Astrocyte (in vitro differentiated cells and primary cell): ENCODE measurements around the gene PARVB. TPM values are rescaled to one million over a fixed set of nuclear protein-coding genes. Genes with fewer than 3 reads are reported as not detected.

Experiments used
- DNase-seq: peaks from one replicate; pipeline ENCODE4 v3.0.0-alpha.2; 2010; ENCODE audit warnings: low read depth
- FAIRE-seq: peaks from 2 replicates; lab custom pipeline; 2011; peaks lifted over from hg19 to GRCh38; lab: Jason Lieb, UNC
- H2AFZ ChIP-seq: 2 replicates; pipeline ENCODE4 v1.6.0; 2012; ENCODE audit warnings: low read depth, low read length, inconsistent platforms
- H3K27ac ChIP-seq: 2 replicates; pipeline ENCODE4 v1.5.1; 2011; ENCODE audit warnings: low read depth, low read length, inconsistent platforms
- H3K27me3 ChIP-seq: 2 replicates; pipeline ENCODE4 v1.6.0; 2011; ENCODE audit warnings: low read length, inconsistent platforms; ENCODE audit not compliant: insufficient read depth
- H3K36me3 ChIP-seq: 2 replicates; pipeline ENCODE4 v1.5.1; 2011; ENCODE audit warnings: low read length, inconsistent platforms; ENCODE audit not compliant: insufficient read depth
- H3K4me1 ChIP-seq: 2 replicates; pipeline ENCODE4 v1.5.1; 2011; ENCODE audit warnings: low read length, inconsistent platforms; ENCODE audit not compliant: insufficient read depth
- H3K4me2 ChIP-seq: 2 replicates; pipeline ENCODE4 v1.6.0; 2012; ENCODE audit warnings: low read length, inconsistent platforms
- H3K4me3 ChIP-seq: 2 replicates; pipeline ENCODE4 v1.5.1; 2011; ENCODE audit warnings: low read depth, mild to moderate bottlenecking, low read length, inconsistent platforms; ENCODE audit not compliant: insufficient read depth
- H3K79me2 ChIP-seq: 2 replicates; pipeline ENCODE4 v1.6.0; 2012; ENCODE audit warnings: mild to moderate bottlenecking, low read length, inconsistent platforms; ENCODE audit not compliant: insufficient read depth
- H3K9ac ChIP-seq: 2 replicates; pipeline ENCODE4 v1.6.0; 2012; ENCODE audit warnings: mild to moderate bottlenecking, low read length, inconsistent platforms
- H3K9me3 ChIP-seq: 2 replicates; pipeline ENCODE4 v1.5.1; 2012; ENCODE audit warnings: low read depth, mild to moderate bottlenecking, low read length, inconsistent platforms; ENCODE audit not compliant: insufficient read depth
- H4K20me1 ChIP-seq: 2 replicates; pipeline ENCODE4 v1.6.0; 2012; ENCODE audit warnings: low read length, inconsistent platforms; ENCODE audit not compliant: insufficient read depth
- H3K27ac Mint-ChIP-seq: one replicate; pipeline ENCODE4 v1.8.0; 2021; ENCODE audit warnings: mild to moderate bottlenecking, mixed read lengths; ENCODE audit not compliant: unreplicated experiment
- H3K27me3 Mint-ChIP-seq: one replicate; pipeline ENCODE4 v1.8.0; 2021; ENCODE audit warnings: low read depth, mixed read lengths; ENCODE audit not compliant: unreplicated experiment
- H3K36me3 Mint-ChIP-seq: one replicate; pipeline ENCODE4 v1.8.0; 2021; ENCODE audit warnings: low read depth, mixed read lengths; ENCODE audit not compliant: unreplicated experiment
- H3K4me1 Mint-ChIP-seq: one replicate; pipeline ENCODE4 v1.8.0; 2021; ENCODE audit warnings: low read depth, mixed read lengths; ENCODE audit not compliant: unreplicated experiment
- H3K4me3 Mint-ChIP-seq: one replicate; pipeline ENCODE4 v1.8.0; 2021; ENCODE audit warnings: mild to moderate bottlenecking, moderate library complexity, mixed read lengths; ENCODE audit not compliant: unreplicated experiment
- H3K9me3 Mint-ChIP-seq: one replicate; pipeline ENCODE4 v1.8.0; 2021; ENCODE audit warnings: mild to moderate bottlenecking, mixed read lengths; ENCODE audit not compliant: unreplicated experiment
- EZH2 ChIP-seq: IDR thresholded peaks from 2 replicates; pipeline ENCODE4 v1.6.1; 2012; ENCODE audit warnings: mild to moderate bottlenecking, low read length, inconsistent platforms; ENCODE audit not compliant: insufficient read depth
- total RNA-seq: library from RNA; stranded (reverse); gene quantifications from 2 replicates; pipeline ENCODE4 v1.2.1, GENCODE V29; 2021
- TF ChIP-seq, protein P1 (sequence below): IDR thresholded peaks from 2 replicates; pipeline ENCODE4 v1.5.1; 2011; ENCODE audit warnings: low read depth, mild to moderate bottlenecking, inconsistent platforms, low read length, moderate library complexity; ENCODE audit not compliant: insufficient read depth

Gene PARVB
- total RNA-seq, 1 donor from 2014 or later: 22.0 TPM

DNA sequence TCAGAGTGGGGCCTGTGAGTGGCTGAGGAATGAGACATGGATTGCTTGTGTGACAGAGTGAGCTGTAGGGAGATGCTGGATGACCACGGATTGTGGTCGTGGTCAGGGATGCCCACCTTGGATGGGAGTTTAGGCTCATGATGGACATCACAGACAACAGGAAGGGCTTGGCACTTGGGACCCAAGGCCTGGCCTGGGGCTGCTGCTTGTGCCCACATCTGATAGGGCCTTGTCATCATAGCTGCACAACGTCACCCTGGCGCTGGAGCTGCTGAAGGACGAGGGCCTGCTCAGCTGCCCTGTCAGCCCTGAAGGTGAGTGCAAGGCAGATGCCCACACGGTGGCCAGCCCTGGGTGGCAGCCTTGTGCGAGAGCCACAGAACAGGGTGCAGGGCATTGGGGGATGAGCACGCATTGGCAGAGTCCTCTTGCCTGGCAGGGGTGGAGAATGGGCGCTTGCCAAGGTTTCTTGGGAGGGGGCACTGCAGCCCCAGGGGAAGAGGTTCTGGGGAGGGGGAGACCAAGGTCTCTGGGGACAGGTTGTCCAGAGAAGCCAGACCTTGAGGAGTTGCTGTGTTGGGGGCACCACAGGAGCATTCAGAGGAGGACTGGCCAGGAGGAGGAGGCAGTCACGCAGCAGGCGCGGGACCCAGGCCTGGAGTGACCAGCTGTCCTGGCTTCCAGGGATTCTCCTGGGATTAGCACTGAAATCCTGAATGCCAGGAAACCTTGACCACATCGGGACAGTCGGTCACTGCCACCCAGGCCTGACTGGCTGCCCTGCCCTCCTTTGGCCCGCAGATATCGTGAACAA is 181.6 kb downstream of the PARVB start:
- Histone ChIP-seq H4K20me1 (no peaks in the 10 kb centered on the region), H3K79me2 (no peaks in the 10 kb centered on the region), H3K27ac (no peak overlapping the region), H3K4me2 (no peak overlapping the region), H3K4me1 (peaks cover 6% of the 10 kb centered on the region), H2AFZ (no peak overlapping the region), H3K4me3 (no peak overlapping the region), H3K36me3 (no peaks in the 10 kb centered on the region), H3K27me3 (peaks cover 3% of the 10 kb centered on the region), H3K9ac (no peak overlapping the region), H3K9me3 (peaks cover 3% of the 10 kb centered on the region)
- peaks cover 16% of the 10 kb centered on the region for H3K4me1 Mint-ChIP-seq
- DNase-seq (no peak), FAIRE-seq (no peak)
- peaks cover 4% of the 10 kb centered on the region for H3K9me3 Mint-ChIP-seq
- peaks cover 22% of the 10 kb centered on the region for H3K27me3 Mint-ChIP-seq
- no peak overlapping the region for H3K27ac Mint-ChIP-seq
- H3K4me3 Mint-ChIP-seq: no peak overlapping the region
- TF ChIP-seq, protein P1, sequence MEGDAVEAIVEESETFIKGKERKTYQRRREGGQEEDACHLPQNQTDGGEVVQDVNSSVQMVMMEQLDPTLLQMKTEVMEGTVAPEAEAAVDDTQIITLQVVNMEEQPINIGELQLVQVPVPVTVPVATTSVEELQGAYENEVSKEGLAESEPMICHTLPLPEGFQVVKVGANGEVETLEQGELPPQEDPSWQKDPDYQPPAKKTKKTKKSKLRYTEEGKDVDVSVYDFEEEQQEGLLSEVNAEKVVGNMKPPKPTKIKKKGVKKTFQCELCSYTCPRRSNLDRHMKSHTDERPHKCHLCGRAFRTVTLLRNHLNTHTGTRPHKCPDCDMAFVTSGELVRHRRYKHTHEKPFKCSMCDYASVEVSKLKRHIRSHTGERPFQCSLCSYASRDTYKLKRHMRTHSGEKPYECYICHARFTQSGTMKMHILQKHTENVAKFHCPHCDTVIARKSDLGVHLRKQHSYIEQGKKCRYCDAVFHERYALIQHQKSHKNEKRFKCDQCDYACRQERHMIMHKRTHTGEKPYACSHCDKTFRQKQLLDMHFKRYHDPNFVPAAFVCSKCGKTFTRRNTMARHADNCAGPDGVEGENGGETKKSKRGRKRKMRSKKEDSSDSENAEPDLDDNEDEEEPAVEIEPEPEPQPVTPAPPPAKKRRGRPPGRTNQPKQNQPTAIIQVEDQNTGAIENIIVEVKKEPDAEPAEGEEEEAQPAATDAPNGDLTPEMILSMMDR: no peak
- TF ChIP-seq EZH2: no peak
- no peaks in the 10 kb centered on the region for H3K36me3 Mint-ChIP-seq

GRCh38 chr22:44206330-44206645 is 182.2 kb downstream of the PARVB start:
- no peak for FAIRE-seq
- H3K4me1 Mint-ChIP-seq: peaks cover 13% of the 10 kb centered on the region

More at GRCh38 chr22:44206330-44206645, 182.2 kb downstream of the PARVB start:
- DNase-seq: no peak
- H3K36me3 ChIP-seq: no peaks in the 10 kb centered on the region
- H3K27ac ChIP-seq: no peak overlapping the region
- peaks cover 3% of the 10 kb centered on the region for H3K27me3 ChIP-seq
- H4K20me1 ChIP-seq: no peaks in the 10 kb centered on the region
- H3K4me2 ChIP-seq: no peak overlapping the region
- H3K4me3 Mint-ChIP-seq: no peak overlapping the region
- no peak overlapping the region for H2AFZ ChIP-seq
- H3K9me3 Mint-ChIP-seq: peaks cover 4% of the 10 kb centered on the region
- H3K27me3 Mint-ChIP-seq: peaks cover 26% of the 10 kb centered on the region
- no peak overlapping the region for H3K9ac ChIP-seq
- H3K4me1 ChIP-seq: peaks cover 6% of the 10 kb centered on the region
- H3K36me3 Mint-ChIP-seq: no peaks in the 10 kb centered on the region
- no peak overlapping the region for H3K27ac Mint-ChIP-seq
- peaks cover 3% of the 10 kb centered on the region for H3K9me3 ChIP-seq
- TF ChIP-seq, protein P1: no peak
- TF ChIP-seq EZH2: no peak
- no peak overlapping the region for H3K4me3 ChIP-seq
- no peaks in the 10 kb centered on the region for H3K79me2 ChIP-seq
